Epithelial cell of esophagus (primary cell): ENCODE data around the gene EDN1.

ENCODE experiments used
- DNase-seq: peaks from one replicate; pipeline ENCODE4 v3.0.0; 2010; ENCODE audit warnings: low read depth
- H3K4me3 ChIP-seq: 2 replicates; pipeline ENCODE4 v1.5.1; 2011; ENCODE audit warnings: mild to moderate bottlenecking, low read length, control low read depth
- CTCF ChIP-seq: IDR thresholded peaks from 2 replicates; pipeline ENCODE4 v1.5.1; 2011; ENCODE audit warnings: low read depth, mild to moderate bottlenecking, low read length, control low read depth, inconsistent platforms; ENCODE audit not compliant: insufficient read depth; ENCODE audit errors: missing control alignments

The EDN1 gene

GRCh38 chr6:12293931-12294807 is 4.0 kb downstream of the EDN1 start:
- no peak for TF ChIP-seq CTCF
- H3K4me3 ChIP-seq, result peak overlapping the region; percentile 2
- DNase-seq, result no peak

GRCh38 chr6:12294851-12295536 is 4.8 kb downstream of the EDN1 start:
- TF ChIP-seq CTCF, result no peak
- no peak overlapping the region for H3K4me3 ChIP-seq
- DNase-seq, result no peak

- DNase-seq, result no peak
- no peak for TF ChIP-seq CTCF
- H3K4me3 ChIP-seq, result no peak overlapping the region
Observed at GRCh38 chr6:12295558-12296254, 5.5 kb downstream of the EDN1 start.

GRCh38 chr6:12296255-12296573 is 6.1 kb downstream of the EDN1 start:
- DNase-seq, result peak; percentile 87

GRCh38 chr6:12296604-12297003 is 6.4 kb downstream of the EDN1 start:
- no peak for TF ChIP-seq CTCF
- no peak overlapping the region for H3K4me3 ChIP-seq
- DNase-seq, result no peak

More at GRCh38 chr6:12296255-12296573, 6.1 kb downstream of the EDN1 start:
- H3K4me3 ChIP-seq, result no peak overlapping the region
- TF ChIP-seq CTCF, result no peak

GRCh38 chr6:12297363-12298016 is 7.3 kb downstream of the EDN1 start:
- DNase-seq, result peak; percentile 40
- no peak for TF ChIP-seq CTCF

More at GRCh38 chr6:12297363-12298016, 7.3 kb downstream of the EDN1 start:
- no peak overlapping the region for H3K4me3 ChIP-seq
